Natural killer cell treated with Interleukin-12 subunit alpha and Interleukin-12 subunit beta and Interleukin-15 and Interleukin-18, amount 100 ng/mL, for 72 hours (primary cell): ENCODE results near the gene RALGPS2. TPM values are rescaled to one million over a fixed set of nuclear protein-coding genes. Genes with fewer than 3 reads are reported as not detected.
A peak's percentile ranks its signal among the peaks of the same experiment; 100 is the strongest.

ENCODE experiments used
- ATAC-seq, 2 donors: fragments of 150-1000 bp; cut with Tn5 transposase in 1 of 2; sonication (Bioruptor Pico), chemical (Tn5 transposase) in 1 of 2; 2 replicates each; pipeline ENCODE4 v1.10.0; 2021
- DNase-seq: peaks from one replicate; pipeline ENCODE4 v3.0.0; 2022; ENCODE audit warnings: low spot score
- H3K27ac Mint-ChIP-seq, 2 donors: 1 replicate in 1 of 2; 2 replicates in 1 of 2; pipeline ENCODE4 v1.8.0; 2022; ENCODE audit warnings: mixed read lengths in 2 of 2, mild to moderate bottlenecking in 1 of 2, moderate library complexity in 1 of 2
- H3K27me3 Mint-ChIP-seq, 2 donors: 1 replicate in 1 of 2; 2 replicates in 1 of 2; pipeline ENCODE4 v1.8.0; 2022; ENCODE audit warnings: mixed read lengths in 2 of 2
- H3K36me3 Mint-ChIP-seq: one replicate; pipeline ENCODE4 v1.8.0; 2022; ENCODE audit warnings: mixed read lengths
- H3K4me1 Mint-ChIP-seq, 2 donors: 1 replicate in 1 of 2; 2 replicates in 1 of 2; pipeline ENCODE4 v1.8.0; 2022; ENCODE audit warnings: low read depth in 2 of 2, mixed read lengths in 2 of 2, mild to moderate bottlenecking in 1 of 2
- H3K4me3 Mint-ChIP-seq: one replicate; pipeline ENCODE4 v1.8.0; 2022; ENCODE audit warnings: mixed read lengths
- H3K9me3 Mint-ChIP-seq: 2 replicates; pipeline ENCODE4 v1.8.0; 2022; ENCODE audit warnings: mixed read lengths
- total RNA-seq, 2 donors: library from RNA; stranded (reverse); gene quantifications; one replicate each; pipeline ENCODE4 v1.2.3, GENCODE V29; 2022

RALGPS2 gene
- total RNA-seq: 1 to 10 TPM; 2.4 to 3.8 TPM

- peak; percentile 76 for DNase-seq
- no peaks in the 10 kb centered on the region for H3K9me3 Mint-ChIP-seq
- peaks cover 5 to 10% of the 10 kb centered on the region in 2 donors for H3K27me3 Mint-ChIP-seq
- H3K4me1 Mint-ChIP-seq: peaks cover 10 to 13% of the 10 kb centered on the region in 2 donors
- H3K36me3 Mint-ChIP-seq: no peaks in the 10 kb centered on the region
- H3K4me3 Mint-ChIP-seq: peak within 1 kb of the TSS; percentile 76
- ATAC-seq: peak; percentile 85 to 94
- H3K27ac Mint-ChIP-seq: peak within 1 kb of the TSS in 1 of 2 donors; percentile 45
Measured at GRCh38 chr1:178724728-178725465, at the start of gene RALGPS2. Gene RALGPS2 (plus strand): TSS chr1:178725244. CDS start chr1:178776765, 51,521 bp downstream.

GRCh38 chr1:178679237-178679636, 45.8 kb upstream of the RALGPS2 start:
- no peak for DNase-seq
- ATAC-seq: no peak
- Mint-ChIP-seq H3K27ac (no peak overlapping the region), H3K36me3 (no peaks in the 10 kb centered on the region), H3K27me3 (peaks cover 3 to 7% of the 10 kb centered on the region in 2 donors), H3K4me1 (peaks cover 0 to 5% of the 10 kb centered on the region in 2 donors), H3K9me3 (no peaks in the 10 kb centered on the region), H3K4me3 (no peak overlapping the region)

GRCh38 chr1:178682429-178682828, 42.6 kb upstream of the RALGPS2 start:
- Mint-ChIP-seq H3K4me3 (no peak overlapping the region), H3K27me3 (peaks cover 3 to 16% of the 10 kb centered on the region in 2 donors), H3K9me3 (no peaks in the 10 kb centered on the region), H3K4me1 (peaks cover 0 to 5% of the 10 kb centered on the region in 2 donors), H3K36me3 (no peaks in the 10 kb centered on the region), H3K27ac (no peak overlapping the region)
- no peak for DNase-seq
- ATAC-seq: no peak

- peaks cover 3 to 18% of the 10 kb centered on the region in 2 donors for H3K27me3 Mint-ChIP-seq
- H3K27ac Mint-ChIP-seq: no peak overlapping the region
- no peak for ATAC-seq
- H3K36me3 Mint-ChIP-seq: no peaks in the 10 kb centered on the region
- no peak for DNase-seq
- no peaks in the 10 kb centered on the region for H3K9me3 Mint-ChIP-seq
- H3K4me1 Mint-ChIP-seq: peaks cover 0 to 5% of the 10 kb centered on the region in 2 donors
- H3K4me3 Mint-ChIP-seq: no peak overlapping the region
Measured at GRCh38 chr1:178682886-178683285, 42.2 kb upstream of the RALGPS2 start.

GRCh38 chr1:178683291-178683690, 41.8 kb upstream of the RALGPS2 start:
- no peaks in the 10 kb centered on the region for H3K9me3 Mint-ChIP-seq
- H3K4me3 Mint-ChIP-seq: no peak overlapping the region
- peaks cover 0 to 5% of the 10 kb centered on the region in 2 donors for H3K4me1 Mint-ChIP-seq
- no peak for DNase-seq
- H3K27me3 Mint-ChIP-seq: peaks cover 3 to 18% of the 10 kb centered on the region in 2 donors
- no peaks in the 10 kb centered on the region for H3K36me3 Mint-ChIP-seq
- ATAC-seq: no peak
- no peak overlapping the region for H3K27ac Mint-ChIP-seq

GRCh38 chr1:178684111-178684510, 40.9 kb upstream of the RALGPS2 start:
- H3K27ac Mint-ChIP-seq: no peak overlapping the region
- no peak overlapping the region for H3K4me3 Mint-ChIP-seq
- H3K4me1 Mint-ChIP-seq: peaks cover 0 to 5% of the 10 kb centered on the region in 2 donors
- DNase-seq (no peak), ATAC-seq (no peak)
- no peaks in the 10 kb centered on the region for H3K9me3 Mint-ChIP-seq
- peaks cover 3 to 18% of the 10 kb centered on the region in 2 donors for H3K27me3 Mint-ChIP-seq
- no peaks in the 10 kb centered on the region for H3K36me3 Mint-ChIP-seq

- ATAC-seq (no peak), DNase-seq (no peak)
- H3K36me3 Mint-ChIP-seq: no peaks in the 10 kb centered on the region
- H3K27me3 Mint-ChIP-seq: peaks cover 3 to 18% of the 10 kb centered on the region in 2 donors
- no peaks in the 10 kb centered on the region for H3K9me3 Mint-ChIP-seq
- H3K4me1 Mint-ChIP-seq: peaks cover 0 to 5% of the 10 kb centered on the region in 2 donors
- H3K27ac Mint-ChIP-seq: no peak overlapping the region
- H3K4me3 Mint-ChIP-seq: no peak overlapping the region
Measured at GRCh38 chr1:178684542-178685000, 40.5 kb upstream of the RALGPS2 start.

- no peak overlapping the region for H3K27ac Mint-ChIP-seq
Measured at GRCh38 chr1:178686407-178686806, 38.6 kb upstream of the RALGPS2 start.

GRCh38 chr1:178688244-178688643, 36.8 kb upstream of the RALGPS2 start:
- Mint-ChIP-seq H3K9me3 (no peaks in the 10 kb centered on the region), H3K27me3 (peaks cover 0 to 18% of the 10 kb centered on the region in 2 donors), H3K4me1 (no peaks in the 10 kb centered on the region), H3K36me3 (no peaks in the 10 kb centered on the region), H3K27ac (no peak overlapping the region), H3K4me3 (no peak overlapping the region)
- DNase-seq (no peak), ATAC-seq (no peak)

More at GRCh38 chr1:178686407-178686806, 38.6 kb upstream of the RALGPS2 start:
- DNase-seq (no peak), ATAC-seq (no peak)
- Mint-ChIP-seq H3K4me1 (peaks cover 0 to 3% of the 10 kb centered on the region in 2 donors), H3K4me3 (no peak overlapping the region), H3K36me3 (no peaks in the 10 kb centered on the region), H3K27me3 (peaks cover 0 to 20% of the 10 kb centered on the region in 2 donors), H3K9me3 (no peaks in the 10 kb centered on the region)

- peaks cover 0 to 18% of the 10 kb centered on the region in 2 donors for H3K27me3 Mint-ChIP-seq
- no peak for DNase-seq
- no peaks in the 10 kb centered on the region for H3K9me3 Mint-ChIP-seq
- no peaks in the 10 kb centered on the region for H3K36me3 Mint-ChIP-seq
- no peaks in the 10 kb centered on the region for H3K4me1 Mint-ChIP-seq
- no peak overlapping the region for H3K4me3 Mint-ChIP-seq
- ATAC-seq: no peak
- H3K27ac Mint-ChIP-seq: no peak overlapping the region
Measured at GRCh38 chr1:178689769-178690168, 35.3 kb upstream of the RALGPS2 start.

- H3K36me3 Mint-ChIP-seq: no peaks in the 10 kb centered on the region
- H3K4me3 Mint-ChIP-seq: no peak overlapping the region
- H3K9me3 Mint-ChIP-seq: no peaks in the 10 kb centered on the region
- ATAC-seq: no peak
- no peaks in the 10 kb centered on the region for H3K4me1 Mint-ChIP-seq
- no peak for DNase-seq
- peaks cover 0 to 18% of the 10 kb centered on the region in 2 donors for H3K27me3 Mint-ChIP-seq
- no peak overlapping the region for H3K27ac Mint-ChIP-seq
Measured at GRCh38 chr1:178690496-178690895, 34.5 kb upstream of the RALGPS2 start.

- Mint-ChIP-seq H3K9me3 (no peaks in the 10 kb centered on the region), H3K27me3 (peaks cover 0 to 12% of the 10 kb centered on the region in 2 donors), H3K36me3 (no peaks in the 10 kb centered on the region), H3K27ac (no peak overlapping the region), H3K4me1 (no peaks in the 10 kb centered on the region), H3K4me3 (no peak overlapping the region)
- DNase-seq (no peak), ATAC-seq (no peak)
Measured at GRCh38 chr1:178692564-178693327, 32.3 kb upstream of the RALGPS2 start.

GRCh38 chr1:178693366-178693765, 31.7 kb upstream of the RALGPS2 start:
- H3K4me3 Mint-ChIP-seq: no peak overlapping the region
- H3K4me1 Mint-ChIP-seq: no peaks in the 10 kb centered on the region
- H3K27me3 Mint-ChIP-seq: peaks cover 0 to 12% of the 10 kb centered on the region in 2 donors
- H3K27ac Mint-ChIP-seq: no peak overlapping the region
- ATAC-seq: no peak
- DNase-seq: no peak
- H3K36me3 Mint-ChIP-seq: no peaks in the 10 kb centered on the region
- H3K9me3 Mint-ChIP-seq: no peaks in the 10 kb centered on the region
